CD4-positive, alpha-beta T cell treated with Interleukin-15 for 4 hours (primary cell): ENCODE measurements around the gene CKAP2L.
A peak's percentile ranks its signal among the peaks of the same experiment; 100 is the strongest.

ENCODE experiments used
- DNase-seq: peaks from one replicate; pipeline ENCODE4 v3.0.0-alpha.2; 2020; ENCODE audit warnings: low spot score

The CKAP2L gene

GRCh38 chr2:112762276-112762675 lies 2.1 kb downstream of the CKAP2L start:
- no peak for DNase-seq

GRCh38 chr2:112760149-112760548 lies 4.3 kb downstream of the CKAP2L start:
- DNase-seq: no peak

GRCh38 chr2:112758711-112759110 lies 5.7 kb downstream of the CKAP2L start:
- no peak for DNase-seq

GRCh38 chr2:112757265-112757664 lies 7.1 kb downstream of the CKAP2L start:
- no peak for DNase-seq

GRCh38 chr2:112756207-112756606 lies 8.2 kb downstream of the CKAP2L start:
- no peak for DNase-seq

- DNase-seq: no peak
These were observed 9.0 kb downstream of the CKAP2L start for GRCh38 chr2:112755444-112755843.

- no peak for DNase-seq
These were observed 9.8 kb downstream of the CKAP2L start for GRCh38 chr2:112754564-112754963.

- DNase-seq: no peak
These were observed 11.7 kb downstream of the CKAP2L start for GRCh38 chr2:112752667-112753066.

- no peak for DNase-seq
These were observed 12.8 kb downstream of the CKAP2L start for GRCh38 chr2:112751451-112752197.

- DNase-seq: no peak
These were observed 13.9 kb downstream of the CKAP2L start for GRCh38 chr2:112750560-112750843.

- DNase-seq: peak; percentile 86
These were observed 14.5 kb downstream of the CKAP2L start for GRCh38 chr2:112749755-112750559.

- no peak for DNase-seq
These were observed 23.9 kb downstream of the CKAP2L start for GRCh38 chr2:112740527-112740926.

- no peak for DNase-seq
These were observed 26.7 kb downstream of the CKAP2L start for GRCh38 chr2:112737542-112738232.

- no peak for DNase-seq
These were observed 30.5 kb downstream of the CKAP2L start for GRCh38 chr2:112733871-112734270.

- no peak for DNase-seq
These were observed 31.0 kb downstream of the CKAP2L start for GRCh38 chr2:112733456-112733855.

GRCh38 chr2:112731479-112731878 lies 32.9 kb downstream of the CKAP2L start:
- no peak for DNase-seq

GRCh38 chr2:112730791-112731190 lies 33.6 kb downstream of the CKAP2L start:
- no peak for DNase-seq

- no peak for DNase-seq
These were observed 34.2 kb downstream of the CKAP2L start for GRCh38 chr2:112730216-112730615.

GRCh38 chr2:112728378-112729175 lies 35.8 kb downstream of the CKAP2L start:
- no peak for DNase-seq

- no peak for DNase-seq
These were observed 36.4 kb downstream of the CKAP2L start for GRCh38 chr2:112728029-112728362.

- no peak for DNase-seq
These were observed 37.0 kb downstream of the CKAP2L start for GRCh38 chr2:112727276-112728028.
